HepG2 (cell line): ENCODE data around the gene MXRA8. TPM values are rescaled to one million over a fixed set of nuclear protein-coding genes. Genes with fewer than 3 reads are reported as not detected.

Experiments
- KDM2A ChIP-seq: sonication (generic); formaldehyde crosslinking; IDR thresholded peaks from 2 replicates; pipeline ENCODE4 v1.4.0; 2020; ENCODE audit warnings: low read depth, missing genetic modification reagents, borderline replicate concordance
- MED1 ChIP-seq: sonication (generic); formaldehyde crosslinking; IDR thresholded peaks from 2 replicates; pipeline ENCODE4 v1.4.0; 2020; ENCODE audit warnings: missing genetic modification reagents
- MIER2 ChIP-seq: IDR thresholded peaks from 2 replicates; pipeline ENCODE4 v1.6.1; 2016; ENCODE audit warnings: missing biosample characterization, missing genetic modification reagents
- MTA1 ChIP-seq: sonication (generic); formaldehyde crosslinking; IDR thresholded peaks from 2 replicates; pipeline ENCODE4 v1.4.0; 2020; ENCODE audit warnings: missing genetic modification reagents, mild to moderate bottlenecking, borderline replicate concordance
- MXD4 ChIP-seq: IDR thresholded peaks from 2 replicates; pipeline ENCODE4 v1.6.1; 2016; ENCODE audit warnings: mild to moderate bottlenecking, missing biosample characterization, missing genetic modification reagents
- NAIF1 ChIP-seq: sonication (generic); formaldehyde crosslinking; IDR thresholded peaks from 2 replicates; pipeline ENCODE4 v1.5.0; 2020; ENCODE audit warnings: mild to moderate bottlenecking, missing genetic modification reagents, borderline replicate concordance
- NFE2L2 ChIP-seq: fragments of 150-350 bp; IDR thresholded peaks from 2 replicates; pipeline ENCODE4 v1.6.1; 2014; ENCODE audit warnings: low read length
- NR2F2 ChIP-seq: IDR thresholded peaks from 2 replicates; pipeline ENCODE4 v1.6.1; 2012; ENCODE audit warnings: low read depth, inconsistent platforms, borderline replicate concordance
- RAD21 ChIP-seq: fragments of 450-650 bp; formaldehyde crosslinking; IDR thresholded peaks from 2 replicates; pipeline ENCODE4 v1.5.0; 2020; ENCODE audit warnings: mild to moderate bottlenecking
- SP5 ChIP-seq: IDR thresholded peaks from 2 replicates; pipeline ENCODE4 v1.6.1; 2016; ENCODE audit warnings: low read depth, borderline replicate concordance
- TMF1 ChIP-seq: sonication (generic); formaldehyde crosslinking; IDR thresholded peaks from 2 replicates; pipeline ENCODE4 v1.8.1; 2022; ENCODE audit warnings: low read depth, missing genetic modification reagents
- XRCC5 ChIP-seq: fragments of 200-400 bp; formaldehyde crosslinking; optimal IDR thresholded peaks from 2 replicates; pipeline ENCODE3; 2017; ENCODE audit warnings: mild to moderate bottlenecking, low read length
- ZEB1 ChIP-seq: IDR thresholded peaks from 2 replicates; pipeline ENCODE4 v1.6.1; 2012; ENCODE audit warnings: mild to moderate bottlenecking, low read depth, inconsistent platforms; ENCODE audit not compliant: insufficient replicate concordance
- ZNF547 ChIP-seq: sonication (generic); formaldehyde crosslinking; IDR thresholded peaks from 2 replicates; pipeline ENCODE4 v1.5.1; 2020; ENCODE audit warnings: mild to moderate bottlenecking, missing genetic modification reagents
- ZNF773 ChIP-seq: sonication (generic); formaldehyde crosslinking; IDR thresholded peaks from 2 replicates; pipeline ENCODE4 v1.4.0; 2020; ENCODE audit warnings: missing genetic modification reagents, borderline replicate concordance
- polyA plus RNA-seq, 8 experiments: library from polyadenylated mRNA; depleted of rRNA in 3 of 8; stranded (reverse) in 7 of 8; unstranded in 1 of 8; fragments of >200 nt; fragmentation: Illumina TruSeq in 4 of 8; extraction: Trizol in 4 of 8; gene quantifications; 2 replicates each; pipeline versions ENCODE4 v1.2.1 to v1.2.3, GENCODE V29; 2011 to 2016; ENCODE audit warnings: low read depth in 4 of 8, missing spikeins in 1 of 8, mixed read lengths in 1 of 8; ENCODE audit not compliant: insufficient read depth in 1 of 8
- total RNA-seq, 5 experiments: library from RNA; depleted of rRNA; stranded (reverse); fragments of >200 nt; fragmentation: Illumina TruSeq; extraction: Trizol; gene quantifications; 2 replicates each; pipeline ENCODE4 v1.2.3, GENCODE V29; 2016; ENCODE audit warnings: low read depth in 1 of 5
- TF ChIP-seq, protein P1 (sequence below): sonication (generic); formaldehyde crosslinking; IDR thresholded peaks from 2 replicates; pipeline ENCODE4 v1.8.0; 2022; ENCODE audit warnings: mild to moderate bottlenecking, missing genetic modification reagents, moderate library complexity
- TF ChIP-seq, protein P2 (sequence below): sonication (generic); formaldehyde crosslinking; IDR thresholded peaks from 2 replicates; pipeline ENCODE4 v1.4.0; 2020; ENCODE audit warnings: missing genetic modification reagents, mild to moderate bottlenecking, borderline replicate concordance
- TF ChIP-seq, protein P3 (sequence below): sonication (generic); formaldehyde crosslinking; IDR thresholded peaks from 2 replicates; pipeline ENCODE4 v1.4.0; 2020; ENCODE audit warnings: low read depth, missing genetic modification reagents
- TF ChIP-seq, protein P4 (sequence below): sonication (generic); formaldehyde crosslinking; IDR thresholded peaks from 2 replicates; pipeline ENCODE4 v1.4.0; 2020; ENCODE audit warnings: missing genetic modification reagents
- TF ChIP-seq, protein P5 (sequence below): sonication (generic); IDR thresholded peaks from 2 replicates; pipeline ENCODE4 v1.6.1; 2016; ENCODE audit warnings: low read depth, borderline replicate concordance

MXRA8 gene
- total and polyA plus RNA-seq, 2 of the 13 experiments (the other 11 are each of a cell fraction or from before 2014, with no cell fraction given): 19.8 to 44.8 TPM

DNA sequence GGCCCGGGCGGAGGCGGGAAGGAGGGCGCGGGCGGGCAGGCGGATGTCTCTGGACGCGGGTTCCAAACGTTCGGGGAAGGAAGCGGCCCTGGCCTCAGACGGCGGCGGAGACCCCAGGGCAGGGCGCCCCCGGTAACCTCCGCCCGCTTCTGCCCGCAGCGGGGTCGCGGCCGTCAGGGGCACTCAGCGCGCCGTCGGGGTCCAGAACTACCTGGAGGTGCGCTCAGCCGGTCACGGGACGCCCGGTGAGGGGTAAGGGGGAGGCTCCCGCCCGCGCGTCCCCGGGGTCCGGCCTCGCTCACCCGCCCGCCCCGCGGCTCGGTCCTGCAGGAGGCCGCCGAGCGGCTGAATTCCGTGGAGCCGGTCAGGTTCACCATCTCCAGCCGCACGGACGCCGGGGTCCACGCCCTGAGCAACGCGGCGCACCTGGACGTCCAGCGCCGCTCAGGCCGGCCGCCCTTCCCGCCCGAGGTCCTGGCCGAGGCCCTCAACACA, 49.6 kb downstream of the MXRA8 start (continued):
- TF ChIP-seq, protein P1, sequence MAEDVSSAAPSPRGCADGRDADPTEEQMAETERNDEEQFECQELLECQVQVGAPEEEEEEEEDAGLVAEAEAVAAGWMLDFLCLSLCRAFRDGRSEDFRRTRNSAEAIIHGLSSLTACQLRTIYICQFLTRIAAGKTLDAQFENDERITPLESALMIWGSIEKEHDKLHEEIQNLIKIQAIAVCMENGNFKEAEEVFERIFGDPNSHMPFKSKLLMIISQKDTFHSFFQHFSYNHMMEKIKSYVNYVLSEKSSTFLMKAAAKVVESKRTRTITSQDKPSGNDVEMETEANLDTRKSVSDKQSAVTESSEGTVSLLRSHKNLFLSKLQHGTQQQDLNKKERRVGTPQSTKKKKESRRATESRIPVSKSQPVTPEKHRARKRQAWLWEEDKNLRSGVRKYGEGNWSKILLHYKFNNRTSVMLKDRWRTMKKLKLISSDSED (CRISPR knock-in tag): no peak
- TF ChIP-seq TMF1 (CRISPR knock-in tag) (no peak), ZNF773 (CRISPR knock-in tag) (no peak), ZEB1 (no peak), SP5 (CRISPR knock-in tag) (no peak), MTA1 (CRISPR knock-in tag) (peak; percentile 16; the same call in 1 of the 2 replicates), NFE2L2 (no peak), XRCC5 (no peak), NAIF1 (no peak), MED1 (CRISPR knock-in tag) (no peak), NR2F2 (no peak), KDM2A (CRISPR knock-in tag) (no peak), MIER2 (CRISPR knock-in tag) (no peak), ZNF547 (0 out of 2 replicates have a peak, but pooled peaks have one; percentile 5), RAD21 (CRISPR knock-in tag) (peak; percentile 9; the same call in 1 of the 2 replicates), MXD4 (CRISPR knock-in tag) (no peak)
- TF ChIP-seq, protein P2, sequence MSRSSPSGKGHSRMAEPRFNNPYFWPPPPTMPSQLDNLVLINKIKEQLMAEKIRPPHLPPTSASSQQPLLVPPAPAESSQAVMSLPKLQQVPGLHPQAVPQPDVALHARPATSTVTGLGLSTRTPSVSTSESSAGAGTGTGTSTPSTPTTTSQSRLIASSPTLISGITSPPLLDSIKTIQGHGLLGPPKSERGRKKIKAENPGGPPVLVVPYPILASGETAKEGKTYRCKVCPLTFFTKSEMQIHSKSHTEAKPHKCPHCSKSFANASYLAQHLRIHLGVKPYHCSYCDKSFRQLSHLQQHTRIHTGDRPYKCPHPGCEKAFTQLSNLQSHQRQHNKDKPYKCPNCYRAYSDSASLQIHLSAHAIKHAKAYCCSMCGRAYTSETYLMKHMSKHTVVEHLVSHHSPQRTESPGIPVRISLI (CRISPR knock-in tag): no peak
- TF ChIP-seq, protein P3, sequence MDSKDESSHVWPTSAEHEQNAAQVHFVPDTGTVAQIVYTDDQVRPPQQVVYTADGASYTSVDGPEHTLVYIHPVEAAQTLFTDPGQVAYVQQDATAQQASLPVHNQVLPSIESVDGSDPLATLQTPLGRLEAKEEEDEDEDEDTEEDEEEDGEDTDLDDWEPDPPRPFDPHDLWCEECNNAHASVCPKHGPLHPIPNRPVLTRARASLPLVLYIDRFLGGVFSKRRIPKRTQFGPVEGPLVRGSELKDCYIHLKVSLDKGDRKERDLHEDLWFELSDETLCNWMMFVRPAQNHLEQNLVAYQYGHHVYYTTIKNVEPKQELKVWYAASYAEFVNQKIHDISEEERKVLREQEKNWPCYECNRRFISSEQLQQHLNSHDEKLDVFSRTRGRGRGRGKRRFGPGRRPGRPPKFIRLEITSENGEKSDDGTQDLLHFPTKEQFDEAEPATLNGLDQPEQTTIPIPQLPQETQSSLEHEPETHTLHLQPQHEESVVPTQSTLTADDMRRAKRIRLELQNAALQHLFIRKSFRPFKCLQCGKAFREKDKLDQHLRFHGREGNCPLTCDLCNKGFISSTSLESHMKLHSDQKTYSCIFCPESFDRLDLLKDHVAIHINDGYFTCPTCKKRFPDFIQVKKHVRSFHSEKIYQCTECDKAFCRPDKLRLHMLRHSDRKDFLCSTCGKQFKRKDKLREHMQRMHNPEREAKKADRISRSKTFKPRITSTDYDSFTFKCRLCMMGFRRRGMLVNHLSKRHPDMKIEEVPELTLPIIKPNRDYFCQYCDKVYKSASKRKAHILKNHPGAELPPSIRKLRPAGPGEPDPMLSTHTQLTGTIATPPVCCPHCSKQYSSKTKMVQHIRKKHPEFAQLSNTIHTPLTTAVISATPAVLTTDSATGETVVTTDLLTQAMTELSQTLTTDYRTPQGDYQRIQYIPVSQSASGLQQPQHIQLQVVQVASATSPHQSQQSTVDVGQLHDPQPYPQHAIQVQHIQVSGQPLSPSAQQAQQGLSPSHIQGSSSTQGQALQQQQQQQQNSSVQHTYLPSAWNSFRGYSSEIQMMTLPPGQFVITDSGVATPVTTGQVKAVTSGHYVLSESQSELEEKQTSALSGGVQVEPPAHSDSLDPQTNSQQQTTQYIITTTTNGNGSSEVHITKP: no peak
- TF ChIP-seq, protein P4, sequence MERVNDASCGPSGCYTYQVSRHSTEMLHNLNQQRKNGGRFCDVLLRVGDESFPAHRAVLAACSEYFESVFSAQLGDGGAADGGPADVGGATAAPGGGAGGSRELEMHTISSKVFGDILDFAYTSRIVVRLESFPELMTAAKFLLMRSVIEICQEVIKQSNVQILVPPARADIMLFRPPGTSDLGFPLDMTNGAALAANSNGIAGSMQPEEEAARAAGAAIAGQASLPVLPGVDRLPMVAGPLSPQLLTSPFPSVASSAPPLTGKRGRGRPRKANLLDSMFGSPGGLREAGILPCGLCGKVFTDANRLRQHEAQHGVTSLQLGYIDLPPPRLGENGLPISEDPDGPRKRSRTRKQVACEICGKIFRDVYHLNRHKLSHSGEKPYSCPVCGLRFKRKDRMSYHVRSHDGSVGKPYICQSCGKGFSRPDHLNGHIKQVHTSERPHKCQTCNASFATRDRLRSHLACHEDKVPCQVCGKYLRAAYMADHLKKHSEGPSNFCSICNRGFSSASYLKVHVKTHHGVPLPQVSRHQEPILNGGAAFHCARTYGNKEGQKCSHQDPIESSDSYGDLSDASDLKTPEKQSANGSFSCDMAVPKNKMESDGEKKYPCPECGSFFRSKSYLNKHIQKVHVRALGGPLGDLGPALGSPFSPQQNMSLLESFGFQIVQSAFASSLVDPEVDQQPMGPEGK (CRISPR knock-in tag): no peak
- TF ChIP-seq, protein P5, sequence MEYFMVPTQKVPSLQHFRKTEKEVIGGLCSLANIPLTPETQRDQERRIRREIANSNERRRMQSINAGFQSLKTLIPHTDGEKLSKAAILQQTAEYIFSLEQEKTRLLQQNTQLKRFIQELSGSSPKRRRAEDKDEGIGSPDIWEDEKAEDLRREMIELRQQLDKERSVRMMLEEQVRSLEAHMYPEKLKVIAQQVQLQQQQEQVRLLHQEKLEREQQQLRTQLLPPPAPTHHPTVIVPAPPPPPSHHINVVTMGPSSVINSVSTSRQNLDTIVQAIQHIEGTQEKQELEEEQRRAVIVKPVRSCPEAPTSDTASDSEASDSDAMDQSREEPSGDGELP: no peak
